Calu3 (cell line): ENCODE data around the gene CCDC70. TPM values are rescaled to one million over a fixed set of nuclear protein-coding genes. Genes with fewer than 3 reads are reported as not detected.

Experiments used
- BruUV-seq: library from RNA; stranded (reverse); fragments of 400-500 nt; replicated peaks from 2 replicates; lab custom pipeline; 2021; lab: Mats Ljungman, UMichigan
- CTCF ChIA-PET: fragments of 300-600 bp; sonication (Branson Sonifier 250); formaldehyde crosslinking; loops from one replicate; lab custom pipeline; 2022; ENCODE audit warnings: antibody characterized with exemption; lab: Charles Lee
- DNase-seq: peaks from one replicate; pipeline ENCODE4 v3.0.0; 2022
- H3K27ac Mint-ChIP-seq: one replicate; pipeline ENCODE4 v1.8.0; 2022; ENCODE audit warnings: mixed read lengths; ENCODE audit not compliant: unreplicated experiment
- H3K27me3 Mint-ChIP-seq: one replicate; pipeline ENCODE4 v1.8.0; 2022; ENCODE audit warnings: mixed read lengths; ENCODE audit not compliant: unreplicated experiment
- H3K36me3 Mint-ChIP-seq: one replicate; pipeline ENCODE4 v1.8.0; 2022; ENCODE audit warnings: mild to moderate bottlenecking, moderate library complexity, mixed read lengths; ENCODE audit not compliant: insufficient read depth, unreplicated experiment
- H3K4me1 Mint-ChIP-seq: one replicate; pipeline ENCODE4 v1.8.0; 2022; ENCODE audit warnings: mild to moderate bottlenecking, low read depth, mixed read lengths; ENCODE audit not compliant: unreplicated experiment
- H3K4me3 Mint-ChIP-seq: one replicate; pipeline ENCODE4 v1.8.0; 2022; ENCODE audit warnings: mild to moderate bottlenecking, low read depth, moderate library complexity, mixed read lengths; ENCODE audit not compliant: unreplicated experiment
- H3K9me3 Mint-ChIP-seq: one replicate; pipeline ENCODE4 v1.8.0; 2022; ENCODE audit warnings: low read depth, mixed read lengths; ENCODE audit not compliant: unreplicated experiment
- CTCF ChIP-seq: fragments of 200-600 bp; IDR thresholded peaks from one replicate; pipeline ENCODE4 v1.8.0; 2022; ENCODE audit warnings: antibody characterized with exemption; ENCODE audit not compliant: unreplicated experiment
- intact Hi-C: fragments of 100-400 bp; cut with micrococcal nuclease; formaldehyde crosslinking; loops from one replicate; pipeline ENCODE4 v1.10.0; 2022; ENCODE audit not compliant: unreplicated experiment
- total RNA-seq: library from RNA; stranded (reverse); gene quantifications from 2 replicates; pipeline ENCODE4 v1.2.3, GENCODE V29; 2022

The CCDC70 gene
- total RNA-seq, 1 experiment from 2014 or later = not detected

GRCh38 chr13:51834581-51835171 is 27.1 kb upstream of the CCDC70 start:
- no peak for TF ChIP-seq CTCF
- intact Hi-C loops = no loop called here
- BruUV-seq = no TSS peak
- CTCF ChIA-PET = no interaction called here
- Mint-ChIP-seq H3K36me3 (no peaks in the 10 kb centered on the region), H3K9me3 (no peaks in the 10 kb centered on the region), H3K27me3 (peaks cover 64% of the 10 kb centered on the region), H3K4me1 (no peaks in the 10 kb centered on the region), H3K4me3 (no peak overlapping the region), H3K27ac (no peak overlapping the region)
- no peak for DNase-seq

- CTCF ChIA-PET = no interaction called here
- no peak overlapping the region for H3K4me3 Mint-ChIP-seq
- BruUV-seq = no TSS peak
- no peaks in the 10 kb centered on the region for H3K9me3 Mint-ChIP-seq
- TF ChIP-seq CTCF = no peak
- no peak for DNase-seq
- no peaks in the 10 kb centered on the region for H3K4me1 Mint-ChIP-seq
- peaks cover 58% of the 10 kb centered on the region for H3K27me3 Mint-ChIP-seq
- H3K27ac Mint-ChIP-seq = no peak overlapping the region
- intact Hi-C loops = no loop called here
- no peaks in the 10 kb centered on the region for H3K36me3 Mint-ChIP-seq
Measured at GRCh38 chr13:51837016-51837415, 24.8 kb upstream of the CCDC70 start.

GRCh38 chr13:51838240-51838846 is 23.4 kb upstream of the CCDC70 start:
- H3K4me3 Mint-ChIP-seq = no peak overlapping the region
- BruUV-seq = no TSS peak
- H3K27ac Mint-ChIP-seq = no peak overlapping the region
- TF ChIP-seq CTCF = no peak
- H3K4me1 Mint-ChIP-seq = no peaks in the 10 kb centered on the region
- CTCF ChIA-PET = no interaction called here
- no peaks in the 10 kb centered on the region for H3K9me3 Mint-ChIP-seq
- DNase-seq = no peak
- H3K36me3 Mint-ChIP-seq = no peaks in the 10 kb centered on the region
- intact Hi-C loops = no loop called here
- peaks cover 53% of the 10 kb centered on the region for H3K27me3 Mint-ChIP-seq

- Mint-ChIP-seq H3K9me3 (no peaks in the 10 kb centered on the region), H3K27ac (no peak overlapping the region), H3K4me3 (no peak overlapping the region), H3K4me1 (peaks cover 6% of the 10 kb centered on the region), H3K36me3 (no peaks in the 10 kb centered on the region), H3K27me3 (peaks cover 54% of the 10 kb centered on the region)
- TF ChIP-seq CTCF = no peak
- no peak for DNase-seq
- intact Hi-C loops = no loop called here
- no TSS peak for BruUV-seq
- CTCF ChIA-PET = no interaction called here
Measured at GRCh38 chr13:51839711-51840540, 21.8 kb upstream of the CCDC70 start.
